Right renal cortex interstitium (tissue), 3 donors: ENCODE data around the gene MYH3. TPM values are rescaled to one million over a fixed set of nuclear protein-coding genes. Genes with fewer than 3 reads are reported as not detected.

Experiments used
- DNase-seq, 3 donors: peaks; one replicate each; pipeline ENCODE4 v3.0.0-alpha.2; 2013; ENCODE audit warnings: low read depth in 3 of 3, low spot score in 2 of 3
- polyA plus RNA-seq, 3 donors: library from polyadenylated mRNA; unstranded; fragments of 120-200 nt; gene quantifications; one replicate each; pipeline ENCODE4 v1.2.1, GENCODE V29; 2013; ENCODE audit not compliant: insufficient read length in 3 of 3

Gene MYH3
- polyA plus RNA-seq, 3 donors: 1.6 to 3.0 (median 2.9) TPM

DNA sequence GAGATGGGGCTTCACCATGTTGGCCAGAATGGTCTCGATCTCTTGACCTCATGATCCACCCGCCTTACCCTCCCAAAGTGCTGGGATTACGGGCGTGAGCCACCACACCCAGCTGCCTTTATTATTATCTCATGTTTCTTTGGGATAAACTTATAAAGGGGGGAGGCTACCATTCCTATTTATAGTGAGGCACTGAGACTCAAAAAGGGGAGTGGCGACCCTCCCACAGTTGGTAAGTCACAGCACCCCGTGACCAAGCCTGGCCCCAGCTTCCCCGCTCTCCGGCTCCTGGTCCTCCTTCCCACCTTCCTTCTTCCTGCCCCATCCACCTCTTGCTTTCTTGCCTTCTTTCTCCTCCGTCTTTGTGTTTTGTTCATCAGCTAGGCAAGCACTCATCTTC, 5.2 kb downstream of the MYH3 start:
- DNase-seq: no peak

DNA sequence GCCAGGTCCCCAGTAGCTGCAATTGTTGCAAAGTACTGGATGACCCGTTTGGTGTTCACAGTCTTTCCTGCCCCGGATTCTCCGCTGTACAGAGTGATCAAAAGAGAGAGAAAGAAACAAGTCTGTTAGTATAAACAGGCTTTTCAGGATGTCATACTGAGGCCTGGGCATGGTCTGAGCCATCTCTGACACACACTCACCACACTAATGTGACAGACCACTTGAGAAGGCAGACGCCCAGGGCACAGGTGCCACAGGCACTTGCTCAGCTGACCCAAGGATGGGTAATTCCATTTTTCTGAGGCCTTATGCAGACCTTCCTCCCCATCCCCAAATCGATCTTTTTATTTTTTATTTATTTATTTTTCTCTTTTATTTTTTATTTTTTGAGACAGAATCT, 7.5 kb downstream of the MYH3 start:
- DNase-seq: no peak

DNA sequence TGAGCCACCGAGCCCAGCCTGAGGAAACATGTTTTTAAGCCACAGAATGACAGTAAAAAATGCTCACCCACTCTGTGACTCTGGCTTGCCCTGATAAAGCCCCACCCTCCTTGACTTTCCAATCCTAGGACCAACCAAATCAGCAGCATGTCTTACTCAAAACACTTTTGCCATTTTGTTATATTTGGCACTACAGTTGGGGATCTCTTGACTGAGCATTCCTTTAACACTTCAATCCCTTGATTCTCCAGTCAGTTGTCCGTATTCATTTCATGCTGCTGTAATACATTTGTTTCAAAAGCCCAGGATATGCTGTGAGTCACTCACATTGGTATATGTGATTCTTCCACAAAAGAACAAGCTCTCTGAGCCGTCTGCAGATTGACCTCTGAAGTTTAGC, 8.2 kb downstream of the MYH3 start:
- DNase-seq: no peak

DNA sequence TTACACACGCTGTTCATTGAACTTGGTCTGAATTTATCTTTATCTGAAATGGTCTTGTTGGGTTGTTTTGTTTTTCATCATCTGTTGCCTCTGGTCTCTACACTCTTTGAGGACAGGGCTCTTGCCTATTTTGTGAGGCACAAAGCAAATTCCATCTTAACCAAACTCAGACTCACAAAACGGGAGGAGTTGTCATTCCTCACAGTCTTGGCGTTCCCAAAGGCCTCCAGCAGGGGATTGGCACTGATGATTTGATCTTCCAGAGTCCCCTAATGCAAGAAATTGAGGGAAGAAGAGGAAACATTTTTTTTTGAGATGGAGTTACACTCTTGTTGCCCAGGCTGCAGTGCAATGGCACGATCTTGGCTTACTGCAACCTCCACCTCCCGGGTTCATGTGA, 8.7 kb downstream of the MYH3 start:
- no peak for DNase-seq

DNA sequence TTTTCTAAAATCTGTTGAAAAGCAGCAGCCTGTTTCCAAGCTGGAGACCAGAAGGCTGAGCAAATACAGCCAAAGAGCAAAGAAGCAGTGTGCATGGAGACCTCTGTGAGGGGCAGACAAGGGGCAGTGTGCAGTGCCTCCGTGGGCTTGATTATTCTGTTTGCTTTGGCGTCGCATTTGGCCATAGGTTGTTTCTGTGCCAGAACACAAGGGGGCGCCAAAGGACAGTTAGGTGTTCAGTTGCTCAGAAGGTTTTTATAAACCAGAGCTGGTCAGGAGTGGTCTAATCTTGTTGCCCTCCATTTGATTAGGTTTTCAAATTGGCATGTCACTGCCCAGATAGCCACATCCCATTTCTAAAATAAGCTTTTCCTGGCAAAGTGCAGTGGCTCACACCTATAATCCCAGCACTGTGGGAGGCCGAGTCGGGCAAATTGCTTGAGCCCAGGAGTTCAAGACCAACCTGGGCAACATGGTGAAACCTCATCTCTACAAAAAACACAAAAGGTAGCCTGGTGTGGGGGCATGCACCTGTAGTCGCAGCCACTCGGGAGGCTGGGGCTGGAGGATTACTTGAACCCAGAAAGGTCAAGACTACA, 10.6 kb downstream of the MYH3 start:
- peak; percentile 52 to 67 (median 59) for DNase-seq

DNA sequence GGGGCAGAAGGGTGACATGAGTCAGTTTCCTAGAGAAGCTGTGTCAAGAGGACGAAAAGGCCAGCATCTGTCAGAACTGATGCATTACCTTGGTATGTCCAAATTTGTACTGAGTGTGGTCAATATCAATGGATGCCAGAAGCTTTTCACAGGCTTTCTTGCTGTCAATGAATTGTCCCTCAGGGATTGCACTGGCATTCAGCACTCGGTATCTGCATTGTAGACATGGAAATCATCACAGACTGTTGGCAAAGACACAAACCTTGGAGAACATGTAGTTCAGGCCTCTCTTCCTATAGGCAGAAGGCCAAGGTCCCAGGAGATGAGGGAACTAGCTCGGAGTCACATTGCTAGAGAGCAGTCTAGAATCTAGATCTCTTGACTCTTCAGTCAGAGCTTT, 16.6 kb downstream of the MYH3 start:
- no peak for DNase-seq

DNA sequence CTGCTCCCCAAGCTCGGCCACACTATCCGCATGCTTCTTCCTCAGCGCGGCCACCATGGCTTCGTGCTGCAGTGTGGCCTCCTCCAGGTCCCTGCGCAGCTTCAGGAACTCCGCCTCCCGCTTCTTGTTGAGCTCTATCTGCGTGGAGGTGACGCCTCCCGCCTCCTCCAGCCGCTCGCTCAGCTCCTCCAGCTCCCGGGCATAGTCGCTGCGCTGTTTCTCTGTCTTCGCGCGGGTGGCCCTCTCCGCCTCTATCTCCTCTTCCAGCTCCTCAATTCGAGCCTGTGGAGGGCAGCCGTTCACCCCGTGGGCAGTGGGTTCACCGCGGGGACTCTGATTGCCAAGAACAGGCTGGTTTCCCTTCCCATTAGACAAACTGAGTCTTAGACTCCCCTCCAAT, 19.0 kb downstream of the MYH3 start:
- no peak for DNase-seq

DNA sequence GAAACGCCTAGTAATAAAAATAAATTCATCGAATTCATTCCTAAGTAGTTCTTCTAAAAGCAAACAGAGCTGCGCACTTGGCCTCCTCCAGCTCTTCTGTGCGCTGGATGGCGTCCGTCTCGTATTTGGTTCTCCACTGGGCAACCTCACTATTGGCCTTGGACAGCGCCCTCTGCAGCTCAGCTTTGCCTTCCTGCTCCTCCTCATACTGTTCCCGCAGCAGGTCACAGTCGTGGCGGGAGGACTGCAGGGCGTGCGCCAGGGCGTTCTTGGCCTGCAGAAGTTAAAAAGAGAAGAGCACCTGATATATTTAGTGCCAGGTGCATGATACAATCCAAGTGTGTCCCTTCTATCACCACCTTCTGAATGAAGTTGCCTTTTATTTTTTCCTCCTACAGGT, 21.8 kb downstream of the MYH3 start:
- DNase-seq: no peak

DNA sequence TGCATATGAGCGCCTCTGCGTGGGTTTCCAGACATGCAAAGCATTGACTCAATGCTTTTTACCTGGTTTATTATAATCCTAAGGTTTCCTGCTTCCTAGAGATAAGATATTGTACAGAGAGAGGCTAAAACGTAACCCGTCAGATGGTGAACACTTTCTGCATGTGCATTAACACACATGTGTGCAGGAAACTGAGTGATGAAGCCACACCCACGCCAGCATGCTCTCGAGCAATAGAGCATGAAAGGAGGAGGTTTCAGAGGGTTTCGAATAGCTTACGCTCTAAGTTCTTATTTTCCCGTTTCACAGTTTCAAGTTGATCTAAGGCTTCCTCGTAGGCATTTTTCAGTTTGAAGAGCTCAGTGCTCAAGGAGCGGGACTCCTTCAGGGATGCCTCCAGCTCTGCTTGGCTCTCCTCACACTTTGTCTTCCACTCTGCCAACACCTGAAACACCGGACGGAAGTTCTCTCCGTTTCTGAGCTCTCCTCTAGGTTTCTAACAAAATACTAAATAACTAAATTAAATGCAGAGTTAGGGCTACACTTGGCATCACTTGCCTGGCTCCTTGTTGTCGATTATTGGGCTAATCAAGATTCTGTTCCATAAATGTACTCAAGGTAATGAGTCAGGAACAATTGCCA, 23.2 kb downstream of the MYH3 start:
- no peak for DNase-seq

DNA sequence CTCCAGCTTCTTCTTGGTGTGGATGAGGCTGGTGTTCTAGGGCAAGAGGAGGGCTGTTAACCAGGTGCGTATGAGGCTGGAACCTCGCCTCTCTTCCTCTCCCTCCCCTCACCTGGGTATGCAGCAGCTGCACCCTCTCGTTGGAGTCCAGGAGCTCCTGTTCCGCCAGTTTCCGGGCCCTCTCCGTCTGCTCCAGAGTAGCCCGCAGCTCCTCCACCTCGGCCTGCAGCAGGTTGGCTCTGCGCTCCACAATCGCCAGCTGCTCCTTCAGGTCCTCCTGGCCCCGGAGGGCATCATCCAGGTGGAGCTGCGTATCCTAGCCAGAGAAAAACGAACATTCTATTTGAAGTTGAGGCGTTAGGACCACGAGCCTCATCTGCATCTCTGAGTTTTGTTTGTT, 25.4 kb downstream of the MYH3 start:
- DNase-seq: no peak

DNA sequence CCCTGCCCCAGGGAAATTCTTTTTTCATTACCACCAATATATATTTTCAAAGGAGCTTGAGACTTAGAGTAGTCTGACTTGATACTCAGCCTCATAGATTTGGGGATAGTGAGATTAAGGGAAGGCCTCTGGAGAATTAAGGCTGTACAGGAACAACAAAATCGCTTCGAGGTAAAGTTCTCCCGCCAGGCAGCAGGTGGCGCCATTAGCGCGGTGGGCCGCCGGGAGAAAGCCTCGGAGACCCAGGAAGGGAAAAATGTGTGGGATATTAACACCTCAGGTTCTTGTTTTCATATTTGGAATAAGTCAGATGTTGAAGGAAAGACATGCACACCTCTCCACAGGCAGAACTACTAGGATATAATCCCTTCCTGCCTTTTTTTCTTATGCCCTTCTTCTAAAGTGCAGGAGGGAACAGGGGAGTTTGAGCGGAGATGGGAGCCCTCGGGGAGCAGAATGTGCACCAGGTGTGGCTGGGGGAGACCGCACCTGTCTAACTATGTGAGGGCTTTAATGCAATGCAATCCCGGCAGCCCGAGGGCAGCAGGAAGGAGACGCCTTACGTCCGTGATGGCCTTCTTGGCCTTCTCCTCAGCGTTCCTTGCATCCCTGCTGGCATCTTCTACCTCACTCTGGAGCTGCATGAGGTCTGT, 25.9 kb downstream of the MYH3 start:
- DNase-seq: no peak

DNA sequence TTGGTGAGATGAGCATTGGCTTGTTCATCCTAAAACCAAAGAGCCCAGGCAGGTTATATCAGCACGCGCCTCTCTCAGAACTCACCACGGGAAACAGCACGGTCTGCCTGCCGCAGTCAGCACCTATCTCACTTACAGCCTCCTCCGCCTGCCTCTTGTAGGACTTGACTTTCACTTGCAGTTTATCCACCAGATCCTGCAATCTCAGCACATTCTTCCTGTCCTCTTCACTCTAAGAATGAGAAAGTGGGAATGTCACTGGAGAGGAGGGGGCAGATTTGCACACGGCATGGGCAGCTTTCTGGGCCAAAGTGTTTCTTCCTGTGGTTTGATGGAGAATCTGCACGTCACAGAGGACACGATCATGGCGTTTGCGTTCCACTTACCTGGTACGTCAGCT, 27.4 kb downstream of the MYH3 start:
- no peak for DNase-seq

DNA sequence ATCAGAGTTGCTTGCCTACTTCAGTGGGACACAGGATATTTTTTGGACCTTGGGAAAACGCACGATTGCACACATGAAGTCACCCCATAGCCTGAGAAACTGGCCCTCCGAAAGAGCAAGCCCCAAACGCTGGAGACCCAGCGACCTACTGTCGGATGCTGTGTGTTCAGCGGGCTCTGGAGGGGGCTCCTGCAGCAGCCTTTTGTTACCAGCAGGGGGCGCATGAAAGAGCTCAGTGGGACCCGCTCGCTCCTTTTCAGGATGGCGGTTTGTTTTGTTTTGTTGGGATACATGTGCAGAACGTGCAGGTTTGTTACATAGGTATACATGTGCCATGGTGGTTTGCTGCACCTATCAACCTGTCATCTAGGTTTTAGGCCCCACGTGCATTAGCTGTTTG, 28.4 kb downstream of the MYH3 start:
- no peak for DNase-seq

DNA sequence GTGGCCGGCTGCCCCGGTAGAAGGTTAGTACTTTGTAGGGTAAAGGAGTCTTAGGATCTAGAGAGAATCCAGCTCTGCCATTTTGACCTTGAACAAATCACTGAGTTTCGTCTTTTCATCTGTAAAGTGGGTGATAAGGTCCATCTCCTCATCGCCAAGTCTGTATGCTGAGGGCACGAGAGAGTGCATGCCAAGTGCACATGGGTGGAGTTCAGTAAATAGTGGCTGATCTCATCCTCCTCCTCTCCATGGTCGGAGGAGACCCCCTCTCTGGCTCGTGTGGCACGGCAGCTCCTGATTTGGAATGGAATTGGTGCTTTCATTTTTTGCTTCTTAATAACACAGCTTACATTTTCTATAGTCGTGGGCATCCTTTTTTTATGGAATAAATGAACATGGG, 30.7 kb downstream of the MYH3 start:
- no peak for DNase-seq

DNA sequence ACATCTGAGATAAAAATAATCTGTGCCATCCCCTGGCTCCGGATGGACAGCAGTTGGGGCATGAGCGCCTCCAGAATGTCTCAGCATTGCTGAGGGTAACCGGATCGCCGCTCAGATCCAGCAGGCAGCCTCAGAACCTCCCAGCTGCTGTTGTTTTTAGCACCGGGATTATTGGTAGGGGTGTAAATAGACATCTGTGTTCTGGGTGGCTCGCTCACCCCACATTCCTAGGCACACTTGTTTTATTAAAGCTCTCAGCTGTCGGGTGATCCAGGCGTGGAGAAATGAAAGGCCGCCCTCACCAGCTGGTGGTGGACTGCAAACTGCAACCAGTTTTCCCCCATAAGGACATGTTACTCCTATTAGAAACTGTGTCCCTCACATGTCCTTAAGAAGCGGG, 32.1 kb downstream of the MYH3 start:
- no peak for DNase-seq

DNA sequence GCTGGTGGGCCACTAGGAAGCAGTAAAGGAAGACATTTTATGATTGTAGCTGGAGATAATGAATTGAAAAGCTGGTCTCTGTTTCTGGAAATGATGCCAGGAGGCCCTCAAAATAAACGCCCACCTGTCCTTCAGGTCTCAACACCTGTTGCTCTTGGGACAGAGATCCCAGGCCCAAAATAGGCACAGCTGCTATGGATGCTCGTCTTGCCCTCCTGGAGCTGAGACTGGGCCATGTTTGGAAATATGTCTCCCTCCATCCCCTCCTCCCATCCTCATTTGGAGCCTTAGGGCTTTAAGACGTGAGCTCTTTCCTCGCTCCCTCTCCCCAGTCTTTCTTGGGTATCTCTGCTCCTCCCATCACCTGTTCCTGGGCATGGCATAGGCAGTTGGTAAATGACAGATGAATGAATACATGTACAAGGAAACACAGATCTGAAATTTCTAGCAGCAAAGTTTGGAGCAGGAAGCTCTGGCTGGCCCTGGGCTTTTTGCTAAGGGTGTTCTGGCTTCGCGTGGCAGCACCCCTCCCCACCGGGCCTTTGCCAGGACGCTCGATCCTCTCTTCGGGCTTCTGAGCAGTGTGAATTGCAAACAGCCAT, 33.3 kb downstream of the MYH3 start:
- DNase-seq: no peak

DNA sequence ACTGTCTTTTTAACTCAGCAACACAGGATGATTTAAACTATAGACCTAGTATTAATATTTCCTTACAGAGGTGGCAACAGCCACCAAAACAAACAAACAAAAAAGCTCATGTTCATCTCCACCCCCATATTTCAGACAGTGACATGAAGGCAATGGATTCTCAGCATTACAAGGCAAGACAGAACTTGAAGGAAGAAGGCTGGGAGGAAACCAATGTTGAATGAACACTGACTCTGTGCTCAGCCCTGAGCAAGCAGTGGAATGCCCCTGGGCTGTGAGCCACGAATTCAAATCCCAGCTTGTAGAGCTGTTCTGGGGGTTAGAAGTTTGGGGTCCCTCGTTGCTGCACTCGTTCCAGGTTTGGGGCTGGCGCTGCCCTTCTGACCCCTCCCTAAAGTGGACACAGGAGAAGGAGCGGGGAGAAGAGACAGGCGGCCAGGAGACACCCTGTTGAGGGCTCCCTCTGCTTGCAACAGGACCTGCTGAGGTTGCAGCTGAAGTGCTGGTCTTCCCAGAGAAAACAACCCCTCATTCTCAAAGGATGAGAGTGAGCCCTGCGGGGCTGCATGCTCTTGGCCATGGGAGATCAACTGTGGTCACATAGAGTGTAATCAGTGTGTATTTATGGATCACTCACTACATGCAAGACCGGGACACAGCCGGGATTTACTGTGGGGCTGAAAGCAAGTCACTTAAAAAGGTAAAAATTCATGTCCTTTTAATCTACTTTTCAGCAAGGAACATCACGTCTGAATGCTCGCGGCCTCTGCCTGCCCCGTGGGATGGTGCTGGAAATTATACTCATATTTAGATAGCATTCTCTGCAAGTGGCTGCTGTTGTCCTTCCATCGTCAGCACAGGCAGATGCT, 34.3 kb downstream of the MYH3 start:
- no peak for DNase-seq

DNA sequence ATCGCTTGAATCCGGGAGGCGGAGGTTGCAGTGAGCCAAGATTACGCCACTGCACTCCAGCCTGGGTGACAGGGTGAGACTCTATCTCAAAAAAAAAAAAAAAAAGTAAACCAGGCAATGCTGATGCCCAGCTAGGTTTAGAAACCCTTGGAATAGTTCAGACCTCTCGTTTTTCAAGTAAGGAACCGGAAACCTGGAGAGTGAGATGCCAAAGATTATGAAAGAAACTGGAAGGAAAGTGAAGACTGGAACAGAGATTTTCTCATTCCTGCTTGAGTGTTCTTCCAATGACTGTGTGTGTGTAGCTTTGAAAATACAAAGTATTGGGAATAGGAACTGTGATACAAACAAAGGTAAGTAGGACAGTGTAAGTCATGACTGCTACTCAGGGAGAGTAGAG, 35.7 kb downstream of the MYH3 start:
- no peak for DNase-seq

DNA sequence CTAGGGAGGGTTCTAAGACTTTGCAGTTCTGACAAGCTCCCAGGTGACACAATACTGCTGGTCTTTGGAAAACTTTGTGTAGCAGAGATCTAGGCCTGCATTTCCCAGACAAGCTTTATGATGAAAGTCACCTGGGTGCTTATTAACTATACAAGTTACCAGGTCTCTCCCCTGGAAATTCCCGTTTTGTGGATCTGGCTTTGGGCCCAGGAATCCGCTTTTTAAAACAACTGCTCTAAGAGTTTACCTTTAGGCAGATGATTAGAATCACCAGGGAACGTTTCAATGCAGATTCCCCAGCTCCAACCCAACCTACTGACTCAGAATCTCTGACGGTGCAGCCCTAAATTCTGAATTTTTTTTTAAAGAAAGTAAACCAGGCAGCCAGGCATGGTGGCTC, 36.3 kb downstream of the MYH3 start:
- DNase-seq: no peak

DNA sequence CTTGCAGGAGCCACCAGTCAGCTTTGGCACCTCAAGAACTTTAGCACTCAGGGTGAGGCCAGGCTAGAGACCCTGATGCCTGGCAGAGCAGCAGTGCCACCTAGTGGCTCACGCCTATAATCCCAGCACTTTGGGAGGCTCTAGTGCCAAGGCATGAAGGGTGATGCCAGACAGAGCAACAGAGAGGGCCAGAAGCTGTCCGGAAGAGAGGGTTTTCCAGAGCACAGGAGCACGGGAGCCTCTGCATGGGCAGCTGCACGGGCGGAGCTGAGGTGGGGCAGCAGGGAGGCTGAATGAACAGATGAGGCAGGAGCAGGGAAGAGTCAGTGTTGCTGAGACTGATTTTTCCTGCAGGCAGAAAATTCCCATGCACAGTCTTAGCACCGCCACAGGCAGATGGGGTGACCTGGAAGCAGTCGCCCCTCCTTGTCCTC, 38.9 kb downstream of the MYH3 start:
- DNase-seq: no peak

DNA sequence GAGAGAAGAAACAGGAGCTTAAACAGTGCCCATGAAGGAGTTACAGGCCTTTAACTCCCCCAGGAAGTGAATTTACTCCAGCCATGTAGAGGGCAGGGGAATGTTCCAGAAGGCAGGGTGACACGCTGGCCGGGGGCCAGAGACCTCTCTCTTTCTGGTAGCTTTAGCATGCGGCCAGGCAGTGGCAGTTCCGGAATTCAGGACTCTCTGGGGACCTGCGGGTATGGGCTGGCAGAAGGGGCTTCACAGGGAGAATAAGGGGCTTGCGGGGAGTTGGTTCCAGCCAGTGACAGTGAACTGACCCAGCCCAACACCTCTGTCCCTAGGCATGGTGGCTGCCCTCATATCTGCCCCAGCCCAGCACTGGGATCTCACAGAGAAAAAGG, 40.0 kb downstream of the MYH3 start:
- no peak for DNase-seq
